ENCODE data around the gene ALDH1B1.

Gene ALDH1B1

DNA sequence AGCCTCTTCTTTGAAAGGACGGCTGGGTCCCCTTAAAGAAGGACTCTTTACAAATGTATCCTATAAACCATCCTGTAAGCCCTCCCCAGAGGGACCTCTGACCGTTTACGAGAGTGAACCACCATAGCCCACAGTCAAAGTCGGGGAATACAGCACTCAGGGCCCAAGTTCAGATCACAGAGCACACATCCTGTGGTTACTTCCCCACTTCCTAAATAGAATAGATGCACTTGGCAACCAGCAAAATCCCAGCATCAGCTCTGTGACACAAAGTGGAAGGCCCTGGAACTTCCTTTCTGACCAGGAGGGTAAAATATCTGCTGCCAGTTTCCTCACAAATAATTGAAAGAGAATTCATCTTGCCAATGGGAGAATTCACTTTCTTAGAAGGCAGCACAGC, 38.6 kb downstream of the ALDH1B1 start:
- Histone ChIP-seq H3K4me1 (ENCODE audit: control insufficient read depth, insufficient read depth, low read length, unreplicated experiment) (no peaks in the 10 kb centered on the region), H3K4me3 (ENCODE audit: low read depth, low read length) (no peak overlapping the region), H3K27me3 (ENCODE audit: insufficient read depth, low read length) (peaks cover 58% of the 10 kb centered on the region), H3K36me3 (ENCODE audit: insufficient read depth, low read length) (no peaks in the 10 kb centered on the region), H3K27ac (ENCODE audit: low read depth, low read length) (no peak overlapping the region), H3K79me2 (ENCODE audit: control insufficient read depth, insufficient read depth, low read length, unreplicated experiment) (no peaks in the 10 kb centered on the region), H2AFZ (ENCODE audit: low read length, unreplicated experiment) (no peak overlapping the region)

DNA sequence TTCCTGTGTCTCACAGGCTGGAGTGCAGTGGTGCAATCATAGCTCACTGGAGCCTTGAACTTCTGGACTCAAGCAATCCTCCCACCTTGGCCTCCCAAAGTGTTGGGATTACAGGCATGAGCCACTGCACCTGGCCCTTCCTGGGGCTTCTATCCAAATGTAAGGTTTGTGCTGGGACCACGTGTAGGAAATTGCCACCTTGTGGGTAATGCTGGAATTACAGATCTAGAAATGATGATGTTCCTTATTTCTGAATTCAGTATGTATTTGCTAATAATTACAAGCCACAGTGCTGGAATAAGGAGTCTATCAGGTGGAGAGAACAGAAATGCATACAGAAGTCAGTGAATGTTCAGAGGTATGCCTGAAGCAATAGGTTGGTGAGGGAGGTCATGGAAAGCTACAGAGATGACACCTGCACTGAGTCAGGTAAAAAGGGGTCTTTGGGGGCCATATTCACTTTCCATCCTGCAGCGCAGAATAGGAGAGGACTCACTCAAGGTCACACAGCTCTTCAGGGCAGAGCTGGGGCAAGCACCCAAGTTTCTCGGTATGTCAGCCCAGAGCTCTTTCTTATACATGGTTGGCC, 40.5 kb downstream of the ALDH1B1 start:
- no peak overlapping the region for H3K27ac ChIP-seq (ENCODE audit: low read depth, low read length)
- H2AFZ ChIP-seq (ENCODE audit: low read length, unreplicated experiment), result no peak overlapping the region
- no peaks in the 10 kb centered on the region for H3K36me3 ChIP-seq (ENCODE audit: insufficient read depth, low read length)
- H3K4me1 ChIP-seq (ENCODE audit: control insufficient read depth, insufficient read depth, low read length, unreplicated experiment), result no peaks in the 10 kb centered on the region
- no peaks in the 10 kb centered on the region for H3K79me2 ChIP-seq (ENCODE audit: control insufficient read depth, insufficient read depth, low read length, unreplicated experiment)
- no peak overlapping the region for H3K4me3 ChIP-seq (ENCODE audit: low read depth, low read length)
- H3K27me3 ChIP-seq (ENCODE audit: insufficient read depth, low read length), result peaks cover 39% of the 10 kb centered on the region

DNA sequence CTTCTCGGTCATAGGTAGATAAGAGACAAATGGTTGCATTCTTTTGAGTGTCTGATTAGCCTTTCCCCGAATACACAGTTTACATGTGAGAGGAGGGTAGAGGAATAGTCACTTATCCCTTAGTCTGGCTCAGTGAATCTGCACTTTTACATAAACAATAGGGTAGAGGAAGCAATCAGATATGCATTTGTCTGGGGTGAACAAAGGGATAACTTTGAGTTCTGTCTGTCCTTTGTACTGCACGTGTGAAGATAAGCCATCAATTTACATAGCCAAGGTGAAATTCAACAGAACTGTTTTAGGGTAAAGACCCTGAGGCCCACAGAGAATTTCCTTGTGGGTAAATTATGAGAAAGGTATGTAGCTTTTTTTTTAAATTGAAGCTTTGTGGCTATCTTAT, 41.9 kb downstream of the ALDH1B1 start:
- Histone ChIP-seq H3K4me3 (ENCODE audit: low read depth, low read length) (no peak overlapping the region), H2AFZ (ENCODE audit: low read length, unreplicated experiment) (no peak overlapping the region), H3K27me3 (ENCODE audit: insufficient read depth, low read length) (peaks cover 34% of the 10 kb centered on the region), H3K27ac (ENCODE audit: low read depth, low read length) (no peak overlapping the region), H3K4me1 (ENCODE audit: control insufficient read depth, insufficient read depth, low read length, unreplicated experiment) (no peaks in the 10 kb centered on the region), H3K36me3 (ENCODE audit: insufficient read depth, low read length) (no peaks in the 10 kb centered on the region), H3K79me2 (ENCODE audit: control insufficient read depth, insufficient read depth, low read length, unreplicated experiment) (no peaks in the 10 kb centered on the region)

DNA sequence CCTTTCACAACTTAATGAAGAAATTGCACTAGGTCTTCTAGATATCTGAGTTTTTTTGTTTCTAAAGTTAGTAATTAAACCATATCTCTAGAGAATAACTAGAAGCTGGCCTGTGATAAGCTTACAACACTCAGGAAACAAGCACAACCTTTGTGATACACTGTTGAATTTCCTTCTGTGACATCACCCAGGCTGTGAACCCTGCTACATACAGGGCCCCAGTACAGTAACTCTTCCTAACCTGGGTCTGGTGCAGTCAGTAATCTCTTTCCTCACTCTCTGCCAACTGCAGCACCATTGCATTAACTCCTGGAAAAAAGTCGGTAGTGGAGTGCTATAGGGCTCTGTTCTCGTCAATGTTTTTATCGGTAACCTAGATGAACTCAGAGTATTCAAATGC, 42.4 kb downstream of the ALDH1B1 start:
- Histone ChIP-seq H3K27ac (ENCODE audit: low read depth, low read length) (no peak overlapping the region), H3K4me3 (ENCODE audit: low read depth, low read length) (no peak overlapping the region), H3K36me3 (ENCODE audit: insufficient read depth, low read length) (no peaks in the 10 kb centered on the region), H2AFZ (ENCODE audit: low read length, unreplicated experiment) (no peak overlapping the region), H3K4me1 (ENCODE audit: control insufficient read depth, insufficient read depth, low read length, unreplicated experiment) (no peaks in the 10 kb centered on the region), H3K79me2 (ENCODE audit: control insufficient read depth, insufficient read depth, low read length, unreplicated experiment) (no peaks in the 10 kb centered on the region), H3K27me3 (ENCODE audit: insufficient read depth, low read length) (peaks cover 34% of the 10 kb centered on the region)

DNA sequence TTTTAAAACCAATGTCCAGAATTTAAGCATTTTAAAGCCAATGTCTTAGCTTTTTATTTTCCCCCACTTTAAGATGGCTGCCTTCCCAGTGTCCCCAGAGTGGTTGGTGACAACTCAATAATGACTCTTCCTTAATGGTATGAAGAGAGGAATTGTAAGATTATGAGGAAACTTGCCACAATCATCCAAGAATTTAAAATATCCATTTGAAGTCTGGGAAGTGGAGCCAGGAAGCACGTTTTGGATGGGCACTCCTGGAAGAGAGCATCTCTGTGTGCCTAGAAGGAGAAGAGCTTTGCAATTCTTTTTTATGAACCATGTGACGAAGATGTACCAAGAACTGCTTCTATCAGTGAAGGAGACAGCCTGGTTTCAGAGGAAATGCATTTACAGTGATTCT, 43.0 kb downstream of the ALDH1B1 start:
- Histone ChIP-seq H3K4me1 (ENCODE audit: control insufficient read depth, insufficient read depth, low read length, unreplicated experiment) (no peaks in the 10 kb centered on the region), H3K27me3 (ENCODE audit: insufficient read depth, low read length) (peaks cover 28% of the 10 kb centered on the region), H3K4me3 (ENCODE audit: low read depth, low read length) (no peak overlapping the region), H2AFZ (ENCODE audit: low read length, unreplicated experiment) (no peak overlapping the region), H3K79me2 (ENCODE audit: control insufficient read depth, insufficient read depth, low read length, unreplicated experiment) (no peaks in the 10 kb centered on the region), H3K27ac (ENCODE audit: low read depth, low read length) (no peak overlapping the region), H3K36me3 (ENCODE audit: insufficient read depth, low read length) (no peaks in the 10 kb centered on the region)

DNA sequence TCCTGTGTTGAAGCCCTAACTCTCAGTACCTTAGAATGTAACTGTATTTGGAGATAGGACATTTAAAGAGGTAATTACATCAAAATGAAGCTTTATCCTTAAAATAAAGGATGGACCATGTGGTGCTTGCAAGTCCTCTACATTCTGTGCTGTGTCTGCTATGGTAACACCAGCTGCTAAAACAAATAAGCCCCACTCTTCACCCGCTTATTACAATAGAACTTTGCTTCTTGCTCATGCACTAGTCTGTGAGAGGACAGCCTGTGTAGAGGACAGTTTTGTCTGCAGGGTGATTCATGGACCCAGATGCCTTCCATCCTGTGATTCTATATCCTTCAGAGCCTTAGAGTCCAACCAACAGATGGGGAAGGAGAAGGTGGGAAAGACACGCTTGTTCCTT, 44.2 kb downstream of the ALDH1B1 start:
- Histone ChIP-seq H3K27ac (ENCODE audit: low read depth, low read length) (no peak overlapping the region), H2AFZ (ENCODE audit: low read length, unreplicated experiment) (no peak overlapping the region), H3K27me3 (ENCODE audit: insufficient read depth, low read length) (peaks cover 16% of the 10 kb centered on the region), H3K36me3 (ENCODE audit: insufficient read depth, low read length) (no peaks in the 10 kb centered on the region), H3K4me1 (ENCODE audit: control insufficient read depth, insufficient read depth, low read length, unreplicated experiment) (no peaks in the 10 kb centered on the region), H3K79me2 (ENCODE audit: control insufficient read depth, insufficient read depth, low read length, unreplicated experiment) (no peaks in the 10 kb centered on the region), H3K4me3 (ENCODE audit: low read depth, low read length) (no peak overlapping the region)

DNA sequence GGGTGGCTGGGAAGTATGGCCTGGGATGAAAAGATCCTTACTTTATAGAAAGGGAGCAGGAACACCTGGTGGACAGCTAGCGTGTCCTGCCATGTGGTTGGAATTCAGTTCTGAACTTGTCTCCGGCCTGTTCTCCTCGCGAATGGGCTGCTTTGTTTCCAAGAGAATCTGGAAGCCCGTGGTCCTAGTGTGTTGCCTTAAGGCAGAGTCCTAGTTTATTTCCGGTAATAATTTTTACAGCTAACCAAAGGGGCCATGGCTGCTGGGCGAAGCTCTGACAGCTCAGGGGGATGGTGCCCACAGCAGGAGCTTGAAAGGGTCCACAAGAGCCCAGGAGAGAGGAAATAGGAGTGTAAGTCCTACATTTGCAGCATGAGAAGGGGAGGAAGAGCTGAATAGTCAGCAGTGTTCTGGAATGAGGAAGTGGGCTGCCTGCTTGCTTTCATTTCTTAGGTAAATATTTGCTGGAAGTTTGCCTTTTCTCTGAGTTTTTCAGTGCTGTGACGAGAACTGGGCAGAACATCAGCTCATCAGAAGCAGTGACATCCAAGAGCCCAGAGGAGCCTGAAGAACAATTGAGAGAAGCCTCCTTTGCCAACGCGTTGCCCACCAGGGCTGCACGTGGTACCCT, 44.8 kb downstream of the ALDH1B1 start:
- Histone ChIP-seq H3K27me3 (ENCODE audit: insufficient read depth, low read length) (peaks cover 10% of the 10 kb centered on the region; the same call in 1 of the 2 replicates), H2AFZ (ENCODE audit: low read length, unreplicated experiment) (peak overlapping the region; percentile 59), H3K79me2 (ENCODE audit: control insufficient read depth, insufficient read depth, low read length, unreplicated experiment) (no peaks in the 10 kb centered on the region), H3K27ac (ENCODE audit: low read depth, low read length) (no peak overlapping the region), H3K4me3 (ENCODE audit: low read depth, low read length) (no peak overlapping the region), H3K4me1 (ENCODE audit: control insufficient read depth, insufficient read depth, low read length, unreplicated experiment) (no peaks in the 10 kb centered on the region), H3K36me3 (ENCODE audit: insufficient read depth, low read length) (no peaks in the 10 kb centered on the region)

DNA sequence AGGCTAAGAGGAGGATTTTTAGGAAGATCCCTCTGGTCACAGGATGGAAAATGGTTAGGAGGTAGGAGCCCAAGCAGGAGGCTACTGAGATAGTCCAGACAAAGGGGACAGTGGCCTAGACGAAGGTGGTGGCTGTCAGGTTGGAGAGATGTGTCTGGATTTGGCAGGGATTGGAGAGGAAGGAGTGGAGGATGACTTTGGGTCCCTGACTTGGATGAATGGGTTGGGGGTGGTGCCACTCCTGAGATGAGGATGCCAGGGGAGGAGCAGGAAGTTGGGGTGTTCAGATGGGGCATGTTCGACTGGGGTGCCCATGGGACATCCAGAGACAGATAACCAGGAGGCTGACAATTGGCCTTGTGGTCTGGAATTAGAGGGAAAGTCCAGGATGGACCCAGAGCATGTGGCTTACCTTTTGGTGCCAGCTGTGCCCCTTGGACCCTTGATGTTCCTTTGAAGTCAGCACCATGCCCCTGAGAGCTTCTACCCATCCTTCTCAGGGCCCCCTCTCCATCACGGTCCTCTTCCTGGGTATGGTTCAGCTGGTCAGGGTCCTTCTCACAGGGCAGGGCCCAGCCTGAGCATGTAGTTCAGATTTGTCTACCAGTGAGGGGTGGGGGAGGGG, 46.9 kb downstream of the ALDH1B1 start:
- H3K36me3 ChIP-seq (ENCODE audit: insufficient read depth, low read length), result no peaks in the 10 kb centered on the region
- H3K27me3 ChIP-seq (ENCODE audit: insufficient read depth, low read length), result peaks cover 1% of the 10 kb centered on the region; the same call in 1 of the 2 replicates
- H3K79me2 ChIP-seq (ENCODE audit: control insufficient read depth, insufficient read depth, low read length, unreplicated experiment), result no peaks in the 10 kb centered on the region
- H3K4me3 ChIP-seq (ENCODE audit: low read depth, low read length), result no peak overlapping the region
- no peak overlapping the region for H2AFZ ChIP-seq (ENCODE audit: low read length, unreplicated experiment)
- no peak overlapping the region for H3K27ac ChIP-seq (ENCODE audit: low read depth, low read length)
- peaks cover 7% of the 10 kb centered on the region for H3K4me1 ChIP-seq (ENCODE audit: control insufficient read depth, insufficient read depth, low read length, unreplicated experiment)

DNA sequence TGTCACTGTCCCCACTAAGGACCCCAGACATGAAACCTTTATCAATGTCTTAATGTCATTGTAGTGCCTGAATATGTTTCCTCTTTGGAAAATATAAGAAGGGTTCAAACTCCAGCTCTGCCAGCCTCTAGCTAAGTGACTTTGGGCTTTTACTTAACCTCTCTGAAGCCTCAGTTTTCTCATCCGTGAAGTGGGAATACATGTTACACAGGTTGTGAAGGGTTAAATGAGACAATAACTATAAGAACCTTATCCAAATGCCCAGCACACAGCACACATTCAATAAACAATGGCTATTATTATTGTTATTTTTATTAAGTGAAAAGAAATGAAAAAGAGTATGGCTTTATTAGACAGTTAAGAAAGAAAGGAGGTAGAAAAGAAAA, 47.4 kb downstream of the ALDH1B1 start:
- H3K79me2 ChIP-seq (ENCODE audit: control insufficient read depth, insufficient read depth, low read length, unreplicated experiment), result no peaks in the 10 kb centered on the region
- H3K27ac ChIP-seq (ENCODE audit: low read depth, low read length), result no peak overlapping the region
- H2AFZ ChIP-seq (ENCODE audit: low read length, unreplicated experiment), result no peak overlapping the region

DNA sequence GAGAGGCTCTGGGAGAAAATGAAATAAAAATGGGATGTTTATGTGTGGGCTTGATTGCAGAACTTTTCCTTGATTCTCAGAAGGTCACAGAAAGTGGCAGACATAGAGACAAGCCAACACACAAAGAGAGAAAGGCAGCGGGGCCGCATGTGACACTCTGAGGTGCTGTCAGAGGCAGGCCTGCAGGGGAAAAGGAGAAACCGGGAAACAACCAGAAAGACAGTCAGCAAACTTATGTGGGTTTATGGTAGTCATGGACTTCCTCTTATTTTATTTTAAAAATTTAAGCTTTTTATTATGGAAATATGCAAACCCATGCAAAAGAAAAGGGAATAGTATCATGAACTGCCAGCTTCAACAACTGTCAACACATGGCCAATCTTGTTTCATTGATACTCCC, 48.0 kb downstream of the ALDH1B1 start:
- no peaks in the 10 kb centered on the region for H3K36me3 ChIP-seq (ENCODE audit: insufficient read depth, low read length)

More for the DNA sequence above, 47.4 kb downstream of the ALDH1B1 start:
- Histone ChIP-seq H3K4me1 (ENCODE audit: control insufficient read depth, insufficient read depth, low read length, unreplicated experiment) (peaks cover 7% of the 10 kb centered on the region), H3K27me3 (ENCODE audit: insufficient read depth, low read length) (no peaks in the 10 kb centered on the region), H3K36me3 (ENCODE audit: insufficient read depth, low read length) (no peaks in the 10 kb centered on the region), H3K4me3 (ENCODE audit: low read depth, low read length) (no peak overlapping the region)

More for the DNA sequence above, 48.0 kb downstream of the ALDH1B1 start:
- no peaks in the 10 kb centered on the region for H3K79me2 ChIP-seq (ENCODE audit: control insufficient read depth, insufficient read depth, low read length, unreplicated experiment)
- peaks cover 7% of the 10 kb centered on the region for H3K4me1 ChIP-seq (ENCODE audit: control insufficient read depth, insufficient read depth, low read length, unreplicated experiment)
- no peak overlapping the region for H2AFZ ChIP-seq (ENCODE audit: low read length, unreplicated experiment)
- no peak overlapping the region for H3K4me3 ChIP-seq (ENCODE audit: low read depth, low read length)
- H3K27ac ChIP-seq (ENCODE audit: low read depth, low read length), result no peak overlapping the region
- H3K27me3 ChIP-seq (ENCODE audit: insufficient read depth, low read length), result no peaks in the 10 kb centered on the region
